GM12865 (cell line): ENCODE results near the gene LLGL2.

ENCODE experiments used
- DNase-seq: peaks from one replicate; pipeline ENCODE4 v3.0.0; 2010; ENCODE audit warnings: low read depth
- H3K4me3 ChIP-seq: 2 replicates; pipeline ENCODE4 v1.5.1; 2011; ENCODE audit warnings: mild to moderate bottlenecking, low read depth, low read length, control low read depth
- CTCF ChIP-seq: IDR thresholded peaks from 2 replicates; pipeline ENCODE4 v1.5.1; 2011; ENCODE audit warnings: low read length, control low read depth, low read depth, inconsistent platforms; ENCODE audit not compliant: insufficient read depth; ENCODE audit errors: missing control alignments

The LLGL2 gene

GRCh38 chr17:75603123-75603522 lies 77.6 kb downstream of the LLGL2 start:
- DNase-seq, result no peak
- no peak overlapping the region for H3K4me3 ChIP-seq
- no peak for TF ChIP-seq CTCF

GRCh38 chr17:75604034-75604695 lies 78.7 kb downstream of the LLGL2 start:
- DNase-seq, result no peak
- TF ChIP-seq CTCF, result no peak
- H3K4me3 ChIP-seq, result no peak overlapping the region

GRCh38 chr17:75605790-75606189 lies 80.3 kb downstream of the LLGL2 start:
- no peak overlapping the region for H3K4me3 ChIP-seq
- no peak for DNase-seq
- no peak for TF ChIP-seq CTCF

GRCh38 chr17:75607086-75607485 lies 81.6 kb downstream of the LLGL2 start:
- TF ChIP-seq CTCF, result no peak
- no peak overlapping the region for H3K4me3 ChIP-seq
- DNase-seq, result no peak

- H3K4me3 ChIP-seq, result no peak overlapping the region
- TF ChIP-seq CTCF, result no peak
- DNase-seq, result no peak
Observed at GRCh38 chr17:75610103-75610984, 84.8 kb downstream of the LLGL2 start.

- no peak overlapping the region for H3K4me3 ChIP-seq
- no peak for TF ChIP-seq CTCF
- DNase-seq, result no peak
Observed at GRCh38 chr17:75611851-75612429, 86.4 kb downstream of the LLGL2 start.
